GM18508 (cell line): ENCODE measurements around the gene PIR.
A peak's percentile ranks its signal among the peaks of the same experiment; 100 is the strongest.

Experiments
- ATAC-seq: cut with Tn5 transposase; IDR thresholded peaks from one replicate; pipeline ENCODE4 v1.9.1; 2021; ENCODE audit warnings: moderate number of reproducible peaks; ENCODE audit not compliant: insufficient read depth, unreplicated experiment

The PIR gene

GRCh38 chrX:15493118-15493962 is at the start of gene PIR:
PIR (minus strand) TSS chrX:15493333; CDS start chrX:15491257, 2,076 bp downstream.
- peak; percentile 83 for ATAC-seq

GRCh38 chrX:15530318-15530717 is 37.2 kb upstream of the PIR start:
- no peak for ATAC-seq

DNA sequence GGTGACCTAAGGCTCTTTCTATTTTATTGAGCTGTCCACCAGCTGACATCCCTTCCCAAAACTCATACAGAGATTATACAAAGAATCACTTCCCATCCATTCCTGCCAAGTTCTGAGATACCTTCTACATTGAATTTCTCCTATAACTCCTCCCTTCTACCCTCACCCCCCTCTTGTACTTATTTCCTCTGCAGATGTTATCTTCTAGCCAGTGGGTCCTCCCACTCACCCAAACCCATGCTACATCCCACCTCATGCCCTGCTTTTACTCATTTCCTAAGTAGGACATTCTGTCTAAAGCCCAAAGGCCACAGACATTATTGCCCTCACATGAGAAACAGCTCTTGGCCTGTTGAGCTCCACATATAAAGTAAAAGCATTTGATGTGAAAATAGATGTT is 36.0 kb upstream of the PIR start:
- ATAC-seq, result no peak

- no peak for ATAC-seq
Observed at GRCh38 chrX:15525664-15526416, 32.7 kb upstream of the PIR start.

GRCh38 chrX:15524417-15524816 is 31.3 kb upstream of the PIR start:
- ATAC-seq, result no peak

DNA sequence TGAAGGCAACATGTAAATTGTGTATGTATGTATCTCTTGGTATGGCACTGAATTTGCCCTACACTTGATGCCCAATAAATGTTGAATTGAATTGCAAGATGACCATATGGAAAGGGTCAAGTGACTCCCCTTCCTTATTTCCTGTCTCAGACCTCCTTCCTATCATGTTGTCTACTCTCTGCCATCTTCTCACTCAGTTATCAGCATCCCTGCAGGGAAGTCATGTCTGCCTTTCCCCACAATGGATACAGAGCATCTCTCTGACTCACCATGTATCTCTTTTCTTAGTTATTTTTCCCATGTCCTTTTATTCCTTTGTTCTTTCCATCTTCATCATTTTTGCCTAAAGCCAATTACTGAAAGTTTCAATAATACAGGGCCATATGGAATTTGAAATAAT is 30.0 kb upstream of the PIR start:
- no peak for ATAC-seq

DNA sequence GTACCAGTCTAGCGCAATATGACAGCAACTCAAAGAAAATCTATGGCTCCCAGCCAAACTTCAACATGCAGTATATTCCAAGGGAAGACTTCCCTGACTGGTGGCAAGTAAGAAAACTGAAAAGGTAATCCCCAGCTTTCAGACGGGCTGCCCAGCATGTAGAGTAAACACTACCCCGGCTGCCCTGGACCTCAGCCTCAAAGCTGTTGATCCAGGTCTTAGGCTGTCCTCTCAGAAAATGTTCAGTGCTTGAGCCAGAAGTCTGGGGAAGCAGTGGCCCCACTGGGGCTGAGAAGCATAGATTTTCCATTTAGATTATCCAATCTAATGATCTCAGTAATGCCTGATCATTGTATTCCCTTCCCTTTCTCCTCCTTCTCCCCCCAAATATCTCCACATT is 29.3 kb upstream of the PIR start:
- no peak for ATAC-seq

DNA sequence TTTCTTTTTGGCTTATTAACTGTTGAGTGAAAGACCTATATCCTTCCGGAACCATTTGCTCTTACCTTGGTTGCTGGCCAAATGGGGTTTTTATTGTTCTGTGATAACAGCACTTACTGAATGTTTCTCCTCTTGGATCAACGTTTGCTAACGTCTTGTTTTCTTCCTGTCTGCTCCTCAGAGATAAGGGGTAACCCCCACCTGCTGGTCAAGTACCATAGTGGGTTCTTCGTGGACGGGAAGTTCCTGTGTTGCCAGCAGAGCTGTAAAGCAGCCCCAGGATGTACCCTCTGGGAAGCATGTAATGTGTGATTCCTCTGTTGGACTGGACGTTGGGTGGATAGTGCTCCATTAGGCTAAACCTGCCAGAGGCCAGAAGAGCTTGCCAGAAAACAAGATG is 22.8 kb upstream of the PIR start:
- ATAC-seq, result no peak

DNA sequence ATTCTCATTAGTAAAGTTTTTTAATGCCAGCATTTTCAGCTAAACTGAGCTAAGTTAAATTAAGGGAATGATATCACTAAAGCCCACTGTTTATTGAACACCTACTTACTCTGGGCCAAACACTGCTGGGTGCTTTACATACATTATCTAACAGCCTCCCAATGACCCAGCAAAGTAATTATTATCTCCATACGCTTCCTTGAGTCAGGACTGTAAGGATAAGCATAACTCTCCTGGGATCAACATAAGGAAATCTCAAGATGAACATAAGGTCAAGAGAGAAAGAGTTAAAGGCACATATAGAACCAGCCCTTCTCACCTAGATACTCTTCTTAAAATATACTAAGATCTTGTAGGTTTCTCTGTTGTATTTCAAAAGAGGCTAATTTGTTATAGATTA is 21.1 kb upstream of the PIR start:
- no peak for ATAC-seq

GRCh38 chrX:15512401-15512965 is 19.4 kb upstream of the PIR start:
- ATAC-seq, result no peak

DNA sequence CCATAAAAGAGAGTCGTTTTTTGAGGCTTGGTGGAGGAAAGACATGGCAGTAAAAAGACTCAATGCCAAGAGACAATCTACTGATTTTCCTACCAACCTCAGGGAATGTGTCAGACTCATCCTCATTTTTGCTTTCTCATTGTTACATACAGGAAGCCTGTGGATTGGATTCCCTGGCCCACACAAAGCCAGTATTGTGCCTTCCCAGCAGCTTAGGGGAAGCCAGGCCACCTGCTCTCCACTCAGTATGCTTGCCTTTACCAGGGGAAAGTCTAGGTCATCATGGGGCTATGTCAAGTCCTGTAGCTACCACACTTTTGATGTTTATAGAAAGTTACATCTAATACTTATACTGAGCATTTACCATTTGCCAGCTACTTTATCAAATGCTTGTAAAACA is 18.4 kb upstream of the PIR start:
- ATAC-seq, result no peak

GRCh38 chrX:15509845-15510244 is 16.7 kb upstream of the PIR start:
- ATAC-seq, result no peak

- no peak for ATAC-seq
Observed at GRCh38 chrX:15507005-15507404, 13.9 kb upstream of the PIR start.

DNA sequence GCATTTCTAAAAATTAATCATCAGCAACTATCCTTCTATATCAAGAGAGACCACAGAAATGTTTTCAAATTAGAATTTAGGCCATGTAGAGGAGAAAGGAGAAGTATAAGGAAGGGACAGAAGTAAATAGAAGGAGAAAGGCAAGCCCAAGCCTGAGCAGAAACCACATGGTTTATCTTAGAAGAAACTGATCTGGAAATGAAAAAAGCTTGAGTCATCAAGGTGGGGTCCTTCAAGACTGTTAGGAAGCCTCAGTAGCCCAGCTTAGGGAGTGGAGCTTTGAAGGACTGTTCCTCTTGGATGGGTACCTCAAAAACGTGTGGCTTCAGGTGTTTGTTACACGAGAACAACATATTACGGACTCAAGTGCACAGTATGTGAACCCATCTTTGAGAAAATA is 12.0 kb upstream of the PIR start:
- no peak for ATAC-seq

GRCh38 chrX:15504661-15505060 is 11.5 kb upstream of the PIR start:
- no peak for ATAC-seq

DNA sequence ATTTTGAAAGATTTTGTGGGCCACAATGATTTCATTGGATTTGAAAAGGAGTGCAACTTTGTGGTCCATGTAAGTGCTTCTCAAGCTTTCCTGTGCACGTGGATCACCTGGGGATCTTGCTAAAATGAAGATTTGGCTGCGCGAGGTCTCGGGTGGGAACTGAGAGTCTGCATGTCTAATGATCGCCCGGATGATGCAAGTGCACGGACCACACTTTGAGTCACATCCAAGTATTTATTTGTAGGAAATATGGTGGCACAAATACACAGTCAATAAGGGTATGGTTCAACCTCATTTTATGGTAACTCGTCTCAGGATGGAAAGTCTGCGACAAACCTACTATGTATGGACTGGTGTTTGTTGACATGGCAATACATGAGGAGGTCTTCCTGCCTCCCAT is 8.4 kb upstream of the PIR start:
- no peak for ATAC-seq

GRCh38 chrX:15500497-15500966 is 7.4 kb upstream of the PIR start, which contains the start of gene BMX:
BMX (plus strand) TSS chrX:15500807; CDS start chrX:15508354, 7,547 bp downstream.
- ATAC-seq, result no peak

DNA sequence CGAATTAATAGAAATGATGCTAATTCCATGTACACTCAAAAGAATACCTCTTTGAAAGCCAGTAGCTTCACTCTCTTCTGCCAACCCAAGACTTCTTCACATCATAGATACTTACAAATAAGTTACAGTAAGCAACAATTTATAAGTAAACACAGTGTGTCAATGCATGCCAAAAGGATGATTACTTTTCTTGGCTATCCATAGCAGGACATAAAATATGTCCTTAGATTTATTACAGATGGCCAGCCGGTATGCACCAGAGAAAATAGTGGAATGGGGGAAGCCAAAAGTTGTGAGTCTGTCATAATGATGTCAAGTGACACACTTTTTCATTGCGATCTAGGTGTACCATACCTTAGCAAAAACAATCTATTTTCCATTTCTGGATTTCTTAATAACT is 6.8 kb upstream of the PIR start:
- no peak for ATAC-seq

DNA sequence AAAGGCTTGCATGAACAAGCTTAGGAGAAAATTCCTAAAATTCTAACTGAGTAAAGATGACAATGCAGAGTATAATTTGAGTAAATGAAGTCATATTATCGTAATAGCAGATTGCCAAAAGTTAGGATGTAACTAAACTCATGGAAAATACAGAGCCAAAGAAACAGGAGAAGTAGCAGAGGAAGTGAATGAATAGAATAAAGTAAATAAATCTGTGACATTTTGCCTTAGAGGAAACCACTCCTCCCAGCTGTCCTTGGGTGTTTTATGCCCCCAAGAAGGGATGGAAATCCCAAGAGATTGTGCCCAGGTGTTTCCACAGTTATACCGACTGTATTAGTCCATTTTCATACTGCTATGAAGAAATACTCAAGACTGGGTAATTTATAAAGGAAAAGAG is 5.6 kb upstream of the PIR start:
- no peak for ATAC-seq

- ATAC-seq, result no peak
Observed at GRCh38 chrX:15497865-15498264, 4.7 kb upstream of the PIR start.

DNA sequence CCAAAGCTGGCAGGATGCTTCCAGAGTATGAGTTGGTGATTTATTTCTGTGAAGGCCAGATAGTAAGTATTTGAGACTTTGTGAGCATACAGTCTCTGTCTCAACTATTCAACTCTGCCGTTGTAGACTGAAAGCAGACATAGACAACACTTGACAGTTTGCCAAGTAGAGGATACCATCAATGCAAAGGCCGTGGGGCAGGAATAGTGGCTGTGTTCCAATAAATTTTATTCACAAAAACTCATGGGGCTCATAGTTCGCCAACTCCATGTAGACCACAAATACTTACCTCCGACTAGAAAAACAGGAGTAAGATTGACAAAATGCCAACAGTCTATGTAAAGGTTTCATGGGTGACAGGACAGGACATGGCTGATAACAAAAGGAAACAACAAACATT is 3.7 kb upstream of the PIR start:
- ATAC-seq, result no peak
